NT2/D1 (cell line): ENCODE measurements around the gene FMN2.

Source experiments
- SUZ12 ChIP-seq: IDR thresholded peaks from 2 replicates; pipeline ENCODE4 v1.6.1; 2011; ENCODE audit not compliant: insufficient read length, insufficient read depth; ENCODE audit errors: extremely low read depth
- YY1 ChIP-seq: IDR thresholded peaks from 2 replicates; pipeline ENCODE4 v1.6.1; 2011; ENCODE audit not compliant: insufficient read length, insufficient read depth
- ZNF274 ChIP-seq: IDR thresholded peaks from 2 replicates; pipeline ENCODE4 v1.6.1; 2011; ENCODE audit warnings: mild to moderate bottlenecking, low read depth, low read length

DNA sequence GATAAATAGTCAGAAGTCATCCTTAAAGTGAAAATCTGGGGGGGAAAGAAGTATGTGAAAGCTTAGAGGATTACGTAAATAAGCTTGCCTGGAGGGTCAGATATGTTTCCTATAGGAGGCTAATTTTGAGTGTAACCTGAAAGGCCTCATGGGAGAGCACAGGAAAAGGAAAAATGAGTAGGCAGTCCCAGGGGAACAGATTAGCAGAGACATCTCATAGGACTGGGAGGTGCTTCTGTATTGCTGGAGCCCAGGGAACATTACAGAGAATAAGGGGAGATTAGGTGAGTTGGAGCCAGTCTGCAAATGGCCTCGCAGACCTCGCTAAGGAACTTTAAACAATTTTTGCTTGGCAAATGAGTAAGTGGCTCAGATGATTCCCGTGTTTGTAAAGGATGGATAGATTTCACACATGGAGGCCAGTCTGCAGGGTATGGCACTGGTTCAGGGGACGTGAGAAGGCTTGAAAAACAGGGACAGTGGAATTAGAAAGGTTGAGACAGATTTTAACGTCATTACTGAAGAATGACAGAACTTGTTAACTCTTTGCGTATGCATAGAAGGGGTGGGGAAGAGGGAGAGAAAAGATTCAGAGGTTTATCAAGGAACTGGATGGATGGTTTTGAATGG, 371.2 kb downstream of the FMN2 start:
- TF ChIP-seq YY1, result no peak
- no peak for TF ChIP-seq ZNF274
- TF ChIP-seq SUZ12, result no peak
